Measurements from ENCODE around the gene TMEM132E. TPM values are rescaled to one million over a fixed set of nuclear protein-coding genes. Genes with fewer than 3 reads are reported as not detected.

Gene TMEM132E
- total RNA-seq, 1 experiment from 2014 or later, result 0.42 TPM

- no peak overlapping the region for H3K9ac ChIP-seq (ENCODE audit: extremely low read depth, insufficient read length, low read length)
- no peaks in the 10 kb centered on the region for H3K79me1 ChIP-seq (ENCODE audit: insufficient read depth, low read depth, low read length, poor library complexity, severe bottlenecking)
- H2BK15ac ChIP-seq (ENCODE audit: low read depth, low read length), result no peak overlapping the region
- H3K18ac ChIP-seq (ENCODE audit: insufficient read length, low read depth, low read length), result no peak overlapping the region
- Mint-ChIP-seq H3K27ac (no peak overlapping the region), H3K4me1 (peaks cover 6 to 10% of the 10 kb centered on the region in 2 experiments), H3K9me3 (no peaks in the 10 kb centered on the region; a peak in 1 of 5 replicates), H3K4me3 (no peak overlapping the region), H3K36me3 (ENCODE audit: insufficient read depth in 1 of 3, low read depth in 3 of 3) (no peaks in the 10 kb centered on the region), H3K27me3 (ENCODE audit: low read depth) (peaks cover 17% of the 10 kb centered on the region)
- no CpG with 5 or more reads among the region's 3 CpGs for WGBS (ENCODE audit: extremely low coverage, insufficient read length, low lambda C conversion rate)
- no peak for TF ChIP-seq CTCF (conservative IDR thresholded peaks at IDR 0.05)
- H3K23me2 ChIP-seq (ENCODE audit: insufficient read length, low read depth, low read length, poor library complexity, severe bottlenecking), result no peaks in the 10 kb centered on the region
- no peak overlapping the region for H2BK120ac ChIP-seq (ENCODE audit: low read depth, low read length, poor library complexity, severe bottlenecking)
- H4K20me1 ChIP-seq (ENCODE audit: control insufficient read depth, insufficient read depth, insufficient read length), result no peaks in the 10 kb centered on the region
- no peak overlapping the region for H2BK12ac ChIP-seq (ENCODE audit: insufficient read length, low read depth, low read length)
- H3K27ac ChIP-seq (ENCODE audit: insufficient read length, low read depth, low read length), result no peak overlapping the region
- H4K5ac ChIP-seq (ENCODE audit: insufficient read length, low read depth, low read length), result no peak overlapping the region
- DNase-seq, result no peak
- no peak overlapping the region for H2AK5ac ChIP-seq (ENCODE audit: insufficient read length, low read length)
- no peak overlapping the region for H3K23ac ChIP-seq (ENCODE audit: insufficient read length, low read depth, low read length)
- no peak overlapping the region for H2BK5ac ChIP-seq (ENCODE audit: insufficient read length, low read length)
- H2BK20ac ChIP-seq (ENCODE audit: low read depth, low read length, poor library complexity, severe bottlenecking), result no peak overlapping the region
- no peaks in the 10 kb centered on the region for H3K9me3 ChIP-seq (ENCODE audit: control insufficient read depth, low read depth, low read length)
- no peaks in the 10 kb centered on the region for H3K4me1 ChIP-seq (ENCODE audit: insufficient read depth, low read length)
- no peak overlapping the region for H2AFZ ChIP-seq (ENCODE audit: low read length)
- no peak overlapping the region for H3K4ac ChIP-seq (ENCODE audit: low read depth, low read length)
- no peaks in the 10 kb centered on the region for H3K79me2 ChIP-seq (ENCODE audit: insufficient read depth, low read length)
- no peak overlapping the region for H3K4me2 ChIP-seq (ENCODE audit: insufficient read depth, insufficient read length, low read length)
- H3K56ac ChIP-seq (ENCODE audit: insufficient read length, low read depth, low read length), result no peak overlapping the region
- H3K27me3 ChIP-seq (ENCODE audit: insufficient read depth, low read length), result no peaks in the 10 kb centered on the region
- no peak overlapping the region for H3K14ac ChIP-seq (ENCODE audit: insufficient read depth, low read length)
- H4K8ac ChIP-seq (replicated peaks; ENCODE audit: insufficient read length, low read depth, low read length), result no peak overlapping the region
- no peak overlapping the region for H4K91ac ChIP-seq (ENCODE audit: insufficient read length, low read depth, low read length)
- H3T11ph ChIP-seq (ENCODE audit: low read length), result no peak overlapping the region
Observed at GRCh38 chr17:34530918-34531317, 48.5 kb upstream of the TMEM132E start.
